HepG2 (cell line): Measurements from ENCODE around the gene MTX1. TPM values are rescaled to one million over a fixed set of nuclear protein-coding genes. Genes with fewer than 3 reads are reported as not detected.
A peak's percentile ranks its signal among the peaks of the same experiment; 100 is the strongest.

Experiments used
- FOSL1 ChIP-seq: sonication (generic); formaldehyde crosslinking; IDR thresholded peaks from 2 replicates; pipeline ENCODE4 v1.9.0; 2021; ENCODE audit warnings: missing genetic modification reagents, borderline replicate concordance
- JARID2 ChIP-seq: sonication (generic); formaldehyde crosslinking; IDR thresholded peaks from 2 replicates; pipeline ENCODE4 v1.8.1; 2023; ENCODE audit warnings: missing genetic modification reagents, inconsistent platforms; ENCODE audit not compliant: insufficient replicate concordance
- KDM4B ChIP-seq: sonication (generic); formaldehyde crosslinking; IDR thresholded peaks from 2 replicates; pipeline ENCODE4 v1.4.0; 2020; ENCODE audit warnings: missing genetic modification reagents
- KMT2B ChIP-seq: IDR thresholded peaks from 2 replicates; pipeline ENCODE4 v1.6.1; 2016; ENCODE audit warnings: missing genetic modification reagents, missing compliant biosample characterization
- MATR3 ChIP-seq: sonication (generic); formaldehyde crosslinking; IDR thresholded peaks from 2 replicates; pipeline ENCODE4 v1.4.0; 2020; ENCODE audit warnings: missing genetic modification reagents
- PHF20 ChIP-seq: sonication (generic); formaldehyde crosslinking; IDR thresholded peaks from 2 replicates; pipeline ENCODE4 v1.5.0; 2020; ENCODE audit warnings: mild to moderate bottlenecking, missing genetic modification reagents
- POGZ ChIP-seq: sonication (generic); formaldehyde crosslinking; IDR thresholded peaks from 2 replicates; pipeline ENCODE4 v1.4.0; 2020; ENCODE audit warnings: mild to moderate bottlenecking, missing genetic modification reagents
- RBFOX2 ChIP-seq: fragments of 200-400 bp; formaldehyde crosslinking; IDR thresholded peaks from 2 replicates; pipeline ENCODE4 v1.6.1; 2017; ENCODE audit warnings: low read depth, mild to moderate bottlenecking, low read length
- SAFB2 ChIP-seq: sonication (generic); formaldehyde crosslinking; IDR thresholded peaks from 2 replicates; pipeline ENCODE4 v1.5.1; 2020; ENCODE audit warnings: missing genetic modification reagents, low read depth, mild to moderate bottlenecking, borderline replicate concordance
- TGIF2 ChIP-seq: IDR thresholded peaks from 2 replicates; pipeline ENCODE4 v1.6.1; 2016; ENCODE audit warnings: control low read depth, missing compliant biosample characterization
- ZFY ChIP-seq: sonication (generic); formaldehyde crosslinking; IDR thresholded peaks from 2 replicates; pipeline ENCODE4 v1.4.0; 2020; ENCODE audit warnings: missing genetic modification reagents
- ZNF17 ChIP-seq: sonication (generic); formaldehyde crosslinking; IDR thresholded peaks from 2 replicates; pipeline ENCODE4 v1.5.0; 2020; ENCODE audit warnings: mild to moderate bottlenecking, missing genetic modification reagents
- ZNF841 ChIP-seq: sonication (generic); formaldehyde crosslinking; IDR thresholded peaks from 2 replicates; pipeline ENCODE4 v1.8.1; 2023; ENCODE audit warnings: missing genetic modification reagents, borderline replicate concordance
- ZSCAN20 ChIP-seq: sonication (generic); formaldehyde crosslinking; IDR thresholded peaks from 2 replicates; pipeline ENCODE4 v1.4.0; 2020; ENCODE audit warnings: missing genetic modification reagents, mild to moderate bottlenecking, borderline replicate concordance
- polyA plus RNA-seq, 8 experiments: library from polyadenylated mRNA; depleted of rRNA in 3 of 8; stranded (reverse) in 7 of 8; unstranded in 1 of 8; fragments of >200 nt; fragmentation: Illumina TruSeq in 4 of 8; extraction: Trizol in 4 of 8; gene quantifications; 2 replicates each; pipeline versions ENCODE4 v1.2.1 to v1.2.3, GENCODE V29; 2011 to 2016; ENCODE audit warnings: low read depth in 4 of 8, missing spikeins in 1 of 8, mixed read lengths in 1 of 8; ENCODE audit not compliant: insufficient read depth in 1 of 8
- total RNA-seq, 5 experiments: library from RNA; depleted of rRNA; stranded (reverse); fragments of >200 nt; fragmentation: Illumina TruSeq; extraction: Trizol; gene quantifications; 2 replicates each; pipeline ENCODE4 v1.2.3, GENCODE V29; 2016; ENCODE audit warnings: low read depth in 1 of 5
- TF ChIP-seq, protein P1 (sequence below): sonication (generic); formaldehyde crosslinking; IDR thresholded peaks from 2 replicates; pipeline ENCODE4 v1.5.0; 2020; ENCODE audit warnings: mild to moderate bottlenecking, missing genetic modification reagents, borderline replicate concordance
- TF ChIP-seq, protein P2 (sequence below): sonication (generic); formaldehyde crosslinking; IDR thresholded peaks from 2 replicates; pipeline ENCODE4 v1.8.0; 2022; ENCODE audit warnings: mild to moderate bottlenecking, missing genetic modification reagents, borderline replicate concordance
- TF ChIP-seq, protein P3 (sequence below): sonication (generic); formaldehyde crosslinking; IDR thresholded peaks from 2 replicates; pipeline ENCODE4 v1.9.0; 2022; ENCODE audit warnings: low read depth, missing genetic modification reagents
- TF ChIP-seq, protein P4 (sequence below): sonication (generic); formaldehyde crosslinking; IDR thresholded peaks from 2 replicates; pipeline ENCODE4 v1.5.0; 2020; ENCODE audit warnings: missing genetic modification reagents
- TF ChIP-seq, protein P5 (sequence below): IDR thresholded peaks from 2 replicates; pipeline ENCODE4 v1.6.1; 2016; ENCODE audit warnings: low read depth

Gene MTX1
- total and polyA plus RNA-seq, 2 of the 13 experiments (the other 11 are each of a cell fraction or from before 2014, with no cell fraction given): 64.5 to 72.6 TPM

DNA sequence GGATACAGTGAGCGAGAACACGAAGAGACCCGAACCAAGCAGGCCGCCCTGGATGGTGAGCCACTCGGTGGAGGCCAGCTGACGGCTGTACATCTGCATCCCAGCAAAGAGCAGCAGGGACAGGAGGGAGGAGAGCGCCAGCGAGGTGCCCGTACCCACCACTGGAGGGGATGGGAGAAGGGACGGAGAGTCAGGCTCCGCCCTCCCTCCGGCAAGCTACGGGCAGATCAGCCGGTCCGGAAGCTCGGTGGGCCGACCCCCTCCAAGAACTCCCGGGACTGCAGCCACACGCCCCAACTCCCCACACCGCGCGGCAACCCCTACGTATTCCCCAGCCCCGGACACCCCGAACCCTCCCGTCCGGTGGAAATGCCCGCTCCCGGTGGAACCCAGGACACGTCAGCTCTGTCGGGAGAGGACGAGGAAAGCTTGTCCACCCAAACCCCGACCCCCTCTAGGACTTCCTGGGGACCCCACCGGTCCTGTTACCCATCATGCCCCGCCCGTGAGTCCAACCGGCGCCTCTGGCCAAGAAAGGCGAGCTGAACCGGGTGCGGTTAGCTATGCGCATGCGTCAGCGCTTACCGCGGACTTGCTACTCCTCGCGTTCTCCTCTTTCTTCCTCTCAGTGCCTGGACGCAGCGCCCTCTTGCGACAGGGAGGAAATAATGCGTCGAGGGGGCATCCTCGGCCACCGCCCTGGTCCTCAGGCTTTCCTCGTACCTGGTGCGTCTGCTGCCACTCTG is 35.6 kb upstream of the MTX1 start, which contains the start of gene KRTCAP2 (continued):
- TF ChIP-seq KDM4B (CRISPR knock-in tag) (peak; percentile 49), JARID2 (no peak), KMT2B (CRISPR knock-in tag) (peak; percentile 53; the same call in 1 of the 2 replicates), RBFOX2 (peak; percentile 82), FOSL1 (CRISPR knock-in tag) (no peak), TGIF2 (CRISPR knock-in tag) (0 out of 2 replicates have a peak, but pooled peaks have one; percentile 59), ZFY (CRISPR knock-in tag) (peak; percentile 47; the same call in 1 of the 2 replicates), ZNF841 (CRISPR knock-in tag) (no peak), SAFB2 (CRISPR knock-in tag) (peak; percentile 76; the same call in 1 of the 2 replicates), PHF20 (peak; percentile 90), POGZ (CRISPR knock-in tag) (peak; percentile 89), ZNF17 (CRISPR knock-in tag) (no peak), ZSCAN20 (CRISPR knock-in tag) (no peak), MATR3 (CRISPR knock-in tag) (no peak)
- TF ChIP-seq, protein P1, sequence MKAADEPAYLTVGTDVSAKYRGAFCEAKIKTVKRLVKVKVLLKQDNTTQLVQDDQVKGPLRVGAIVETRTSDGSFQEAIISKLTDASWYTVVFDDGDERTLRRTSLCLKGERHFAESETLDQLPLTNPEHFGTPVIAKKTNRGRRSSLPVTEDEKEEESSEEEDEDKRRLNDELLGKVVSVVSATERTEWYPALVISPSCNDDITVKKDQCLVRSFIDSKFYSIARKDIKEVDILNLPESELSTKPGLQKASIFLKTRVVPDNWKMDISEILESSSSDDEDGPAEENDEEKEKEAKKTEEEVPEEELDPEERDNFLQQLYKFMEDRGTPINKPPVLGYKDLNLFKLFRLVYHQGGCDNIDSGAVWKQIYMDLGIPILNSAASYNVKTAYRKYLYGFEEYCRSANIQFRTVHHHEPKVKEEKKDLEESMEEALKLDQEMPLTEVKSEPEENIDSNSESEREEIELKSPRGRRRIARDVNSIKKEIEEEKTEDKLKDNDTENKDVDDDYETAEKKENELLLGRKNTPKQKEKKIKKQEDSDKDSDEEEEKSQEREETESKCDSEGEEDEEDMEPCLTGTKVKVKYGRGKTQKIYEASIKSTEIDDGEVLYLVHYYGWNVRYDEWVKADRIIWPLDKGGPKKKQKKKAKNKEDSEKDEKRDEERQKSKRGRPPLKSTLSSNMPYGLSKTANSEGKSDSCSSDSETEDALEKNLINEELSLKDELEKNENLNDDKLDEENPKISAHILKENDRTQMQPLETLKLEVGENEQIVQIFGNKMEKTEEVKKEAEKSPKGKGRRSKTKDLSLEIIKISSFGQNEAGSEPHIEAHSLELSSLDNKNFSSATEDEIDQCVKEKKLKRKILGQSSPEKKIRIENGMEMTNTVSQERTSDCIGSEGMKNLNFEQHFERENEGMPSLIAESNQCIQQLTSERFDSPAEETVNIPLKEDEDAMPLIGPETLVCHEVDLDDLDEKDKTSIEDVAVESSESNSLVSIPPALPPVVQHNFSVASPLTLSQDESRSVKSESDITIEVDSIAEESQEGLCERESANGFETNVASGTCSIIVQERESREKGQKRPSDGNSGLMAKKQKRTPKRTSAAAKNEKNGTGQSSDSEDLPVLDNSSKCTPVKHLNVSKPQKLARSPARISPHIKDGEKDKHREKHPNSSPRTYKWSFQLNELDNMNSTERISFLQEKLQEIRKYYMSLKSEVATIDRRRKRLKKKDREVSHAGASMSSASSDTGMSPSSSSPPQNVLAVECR: peak; percentile 85; the same call in 1 of the 2 replicates
- TF ChIP-seq, protein P2, sequence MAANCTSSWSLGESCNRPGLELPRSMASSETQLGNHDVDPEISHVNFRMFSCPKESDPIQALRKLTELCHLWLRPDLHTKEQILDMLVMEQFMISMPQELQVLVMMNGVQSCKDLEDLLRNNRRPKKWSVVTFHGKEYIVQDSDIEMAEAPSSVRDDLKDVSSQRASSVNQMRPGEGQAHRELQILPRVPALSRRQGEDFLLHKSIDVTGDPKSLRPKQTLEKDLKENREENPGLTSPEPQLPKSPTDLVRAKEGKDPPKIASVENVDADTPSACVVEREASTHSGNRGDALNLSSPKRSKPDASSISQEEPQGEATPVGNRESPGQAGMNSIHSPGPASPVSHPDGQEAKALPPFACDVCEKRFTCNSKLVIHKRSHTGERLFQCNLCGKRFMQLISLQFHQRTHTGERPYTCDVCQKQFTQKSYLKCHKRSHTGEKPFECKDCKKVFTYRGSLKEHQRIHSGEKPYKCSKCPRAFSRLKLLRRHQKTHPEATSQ (CRISPR knock-in tag): no peak
- TF ChIP-seq, protein P3, sequence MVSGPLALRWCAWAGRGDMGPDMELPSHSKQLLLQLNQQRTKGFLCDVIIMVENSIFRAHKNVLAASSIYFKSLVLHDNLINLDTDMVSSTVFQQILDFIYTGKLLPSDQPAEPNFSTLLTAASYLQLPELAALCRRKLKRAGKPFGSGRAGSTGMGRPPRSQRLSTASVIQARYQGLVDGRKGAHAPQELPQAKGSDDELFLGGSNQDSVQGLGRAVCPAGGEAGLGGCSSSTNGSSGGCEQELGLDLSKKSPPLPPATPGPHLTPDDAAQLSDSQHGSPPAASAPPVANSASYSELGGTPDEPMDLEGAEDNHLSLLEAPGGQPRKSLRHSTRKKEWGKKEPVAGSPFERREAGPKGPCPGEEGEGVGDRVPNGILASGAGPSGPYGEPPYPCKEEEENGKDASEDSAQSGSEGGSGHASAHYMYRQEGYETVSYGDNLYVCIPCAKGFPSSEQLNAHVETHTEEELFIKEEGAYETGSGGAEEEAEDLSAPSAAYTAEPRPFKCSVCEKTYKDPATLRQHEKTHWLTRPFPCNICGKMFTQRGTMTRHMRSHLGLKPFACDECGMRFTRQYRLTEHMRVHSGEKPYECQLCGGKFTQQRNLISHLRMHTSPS (CRISPR knock-in tag): no peak
- TF ChIP-seq, protein P4, sequence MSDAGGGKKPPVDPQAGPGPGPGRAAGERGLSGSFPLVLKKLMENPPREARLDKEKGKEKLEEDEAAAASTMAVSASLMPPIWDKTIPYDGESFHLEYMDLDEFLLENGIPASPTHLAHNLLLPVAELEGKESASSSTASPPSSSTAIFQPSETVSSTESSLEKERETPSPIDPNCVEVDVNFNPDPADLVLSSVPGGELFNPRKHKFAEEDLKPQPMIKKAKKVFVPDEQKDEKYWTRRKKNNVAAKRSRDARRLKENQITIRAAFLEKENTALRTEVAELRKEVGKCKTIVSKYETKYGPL (CRISPR knock-in tag): no peak
- TF ChIP-seq, protein P5, sequence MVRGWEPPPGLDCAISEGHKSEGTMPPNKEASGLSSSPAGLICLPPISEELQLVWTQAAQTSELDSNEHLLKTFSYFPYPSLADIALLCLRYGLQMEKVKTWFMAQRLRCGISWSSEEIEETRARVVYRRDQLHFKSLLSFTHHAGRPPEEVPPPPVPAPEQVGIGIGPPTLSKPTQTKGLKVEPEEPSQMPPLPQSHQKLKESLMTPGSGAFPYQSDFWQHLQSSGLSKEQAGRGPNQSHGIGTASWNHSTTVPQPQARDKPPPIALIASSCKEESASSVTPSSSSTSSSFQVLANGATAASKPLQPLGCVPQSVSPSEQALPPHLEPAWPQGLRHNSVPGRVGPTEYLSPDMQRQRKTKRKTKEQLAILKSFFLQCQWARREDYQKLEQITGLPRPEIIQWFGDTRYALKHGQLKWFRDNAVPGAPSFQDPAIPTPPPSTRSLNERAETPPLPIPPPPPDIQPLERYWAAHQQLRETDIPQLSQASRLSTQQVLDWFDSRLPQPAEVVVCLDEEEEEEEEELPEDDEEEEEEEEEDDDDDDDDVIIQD (CRISPR knock-in tag): peak; percentile 65; the same call in 1 of the 2 replicates
